Adrenal gland (tissue), 12 donors: Measurements from ENCODE around the gene NDUFS6. TPM values are rescaled to one million over a fixed set of nuclear protein-coding genes. Genes with fewer than 3 reads are reported as not detected.

Experiments used
- DNase-seq, 7 donors: peaks; one replicate each; pipeline ENCODE4 v3.0.0-alpha.2; 2019 to 2020
- H3K27ac ChIP-seq, 5 donors: fragments of 200-600 bp; sonication (generic) in 4 of 5; 1 replicate in 3 of 5; 2 replicates in 2 of 5; pipeline versions ENCODE4 v1.5.1 to v1.8.0; 2016 to 2020; ENCODE audit warnings: mild to moderate bottlenecking in 1 of 5
- H3K27me3 ChIP-seq: fragments of 200-600 bp; 2 replicates; pipeline ENCODE4 v1.8.0; 2021
- H3K36me3 ChIP-seq, 2 donors: fragments of 200-600 bp; replicated peaks in 1 of 2; 1 replicate in 1 of 2; 2 replicates in 1 of 2; pipeline versions ENCODE4 v1.5.1 to v1.8.0; 2018 to 2022
- H3K4me1 ChIP-seq, 2 donors: fragments of 200-600 bp; replicated peaks in 1 of 2; 1 replicate in 1 of 2; 2 replicates in 1 of 2; pipeline versions ENCODE4 v1.5.1 to v1.8.0; 2018 to 2021
- H3K4me3 ChIP-seq, 4 donors: fragments of 200-600 bp; sonication (generic) in 3 of 4; one replicate each; pipeline ENCODE4 v1.5.1; 2016 to 2018
- H3K9me3 ChIP-seq, 3 donors: fragments of 200-600 bp; sonication (generic) in 1 of 3; replicated peaks in 1 of 3; 1 replicate in 2 of 3; 2 replicates in 1 of 3; pipeline versions ENCODE4 v1.5.1 to v1.8.0; 2016 to 2021
- CTCF ChIP-seq, 6 experiments: fragments of 450-650 bp in 4 of 6; fragments of 200-600 bp in 2 of 6; sonication (generic) in 1 of 6; IDR thresholded peaks; 1 replicate in 5 of 6; 2 replicates in 1 of 6; pipeline versions ENCODE4 v1.5.1 to v1.8.0; 2016 to 2021; ENCODE audit warnings: antibody characterized with exemption in 6 of 6, mild to moderate bottlenecking in 2 of 6, moderate library complexity in 1 of 6
- POLR2A ChIP-seq, 2 donors: fragments of 450-650 bp; IDR thresholded peaks; one replicate each; pipeline ENCODE4 v1.6.1; 2017; ENCODE audit warnings: antibody characterized with exemption in 2 of 2, mild to moderate bottlenecking in 2 of 2, moderate library complexity in 1 of 2
- WGBS, 4 donors: extraction: QIAGEN DNeasy Blood & Tissue Kit in 2 of 4; methylation state at CpG; one replicate each; pipeline versions ENCODE4 v1.1.5 to v1.1.7; 2013 to 2017; 5-methylcytosine and 5-hydroxymethylcytosine counted together
- intact Hi-C, 2 donors: fragments of 100-400 bp; cut with DNase I; formaldehyde crosslinking; loops; one replicate each; pipeline versions ENCODE4 v1.14.1 to v1.15.0; 2022 to 2023
- polyA plus RNA-seq, 3 donors: library from polyadenylated mRNA; stranded (reverse); fragments of 200-250 nt in 2 of 3; fragments of 350-450 nt in 1 of 3; fragmentation: Illumina TruSeq in 1 of 3; extraction: RNeasy Lipid Tissue Mini Kit (QIAGEN cat#74804) in 1 of 3; gene quantifications; one replicate each; pipeline ENCODE4 v1.2.3, GENCODE V29; 2013 to 2014
- total RNA-seq, 9 donors: library from RNA; depleted of rRNA in 4 of 9; stranded (reverse); fragments of >200 nt in 4 of 9; fragments of 120-200 nt in 1 of 9; fragmentation: NEBNext Ultra II Directional in 1 of 9; extraction: Animal tissue kit (Norgen Biotek cat#: 25700) in 1 of 9; gene quantifications; one replicate each; pipeline versions ENCODE4 v1.1.0 to v1.2.4, GENCODE V29; 2013 to 2023
- donor health status: healthy with polysubstance abuse.
- donor health status: Bipolar disorder and iron deficiency.
- donor health status: DM: yes; HTN: yes; CAD: no.
- donor health status: DM: no; HTN: no; CAD: no.
- donor health status: DM: no; HTN: no; CAD: no.
- donor health status: DM: yes; HTN: yes; CAD: no.

The NDUFS6 gene
- total and polyA plus RNA-seq, 12 donors: 23.3 to 75.8 (median 37.9) TPM

DNA sequence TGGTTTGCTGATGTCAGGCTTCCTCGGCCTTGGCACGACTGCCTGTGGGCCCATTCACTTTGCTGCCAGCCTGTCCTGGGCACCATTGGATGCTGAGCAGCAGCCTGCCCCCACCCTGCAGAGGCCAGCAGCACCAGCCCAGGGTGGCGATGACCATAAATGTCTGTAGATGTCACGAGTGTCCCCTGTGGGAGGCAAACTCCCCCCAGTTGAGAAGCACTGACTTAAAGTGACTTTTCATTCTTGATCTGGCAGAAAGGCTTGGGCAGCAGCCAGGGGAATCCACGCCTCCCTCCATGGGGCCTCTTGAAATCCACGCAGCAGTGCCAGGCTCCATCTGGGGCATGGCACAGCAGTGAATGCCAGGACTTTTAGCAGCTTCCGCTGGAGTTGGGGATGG is 59.7 kb downstream of the NDUFS6 start:
- intact Hi-C loops: no loop called here
- H3K36me3 ChIP-seq: no peaks in the 10 kb centered on the region
- DNase-seq: no peak
- H3K27ac ChIP-seq: no peak overlapping the region
- H3K9me3 ChIP-seq: no peaks in the 10 kb centered on the region
- H3K4me1 ChIP-seq: no peaks in the 10 kb centered on the region
- 62 to 89% (median 77%) methylated on average over 3 to 7 of the region's 7 CpGs for WGBS, 4 donors
- TF ChIP-seq CTCF (IDR thresholded peaks at IDR 0.05) (no peak), POLR2A (IDR thresholded peaks at IDR 0.05) (no peak)
- H3K27me3 ChIP-seq: peaks cover 14% of the 10 kb centered on the region
- H3K4me3 ChIP-seq: no peak overlapping the region

DNA sequence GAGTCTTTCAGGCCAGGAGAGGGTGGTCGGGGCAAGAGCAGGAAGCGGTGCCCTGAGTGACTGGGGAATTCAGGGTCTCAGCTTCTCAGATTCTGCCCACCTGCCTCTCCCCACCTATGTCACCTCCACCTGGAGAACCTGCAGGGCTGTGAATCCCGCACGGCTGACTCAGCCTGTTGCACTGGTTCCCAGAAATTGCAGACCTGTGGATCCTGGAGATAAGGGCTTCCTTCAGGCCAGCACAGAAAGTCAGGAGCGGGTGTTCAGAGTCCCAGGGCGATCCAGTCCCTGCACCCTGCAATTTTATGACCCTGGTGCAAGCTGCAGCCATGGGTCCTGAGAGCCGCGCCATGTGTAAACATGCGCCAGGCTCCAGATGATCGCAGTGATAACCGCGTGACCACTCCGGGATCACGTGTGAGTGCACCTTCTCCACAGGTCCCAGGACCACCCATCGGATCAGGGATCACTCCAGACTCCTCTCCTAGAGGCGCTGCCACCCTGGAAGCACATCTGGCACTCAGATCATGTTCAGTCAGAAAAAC is 63.8 kb downstream of the NDUFS6 start:
- Histone ChIP-seq H3K9me3 (no peaks in the 10 kb centered on the region), H3K36me3 (no peaks in the 10 kb centered on the region), H3K4me1 (no peaks in the 10 kb centered on the region), H3K27ac (no peak overlapping the region), H3K4me3 (no peak overlapping the region), H3K27me3 (peaks cover 4% of the 10 kb centered on the region)
- TF ChIP-seq POLR2A (IDR thresholded peaks at IDR 0.05) (no peak), CTCF (IDR thresholded peaks at IDR 0.05) (no peak)
- 56 to 89% (median 84%) methylated on average over 4 to 16 of the region's 16 CpGs for WGBS, 4 donors
- DNase-seq: no peak
- intact Hi-C loops: no loop called here

DNA sequence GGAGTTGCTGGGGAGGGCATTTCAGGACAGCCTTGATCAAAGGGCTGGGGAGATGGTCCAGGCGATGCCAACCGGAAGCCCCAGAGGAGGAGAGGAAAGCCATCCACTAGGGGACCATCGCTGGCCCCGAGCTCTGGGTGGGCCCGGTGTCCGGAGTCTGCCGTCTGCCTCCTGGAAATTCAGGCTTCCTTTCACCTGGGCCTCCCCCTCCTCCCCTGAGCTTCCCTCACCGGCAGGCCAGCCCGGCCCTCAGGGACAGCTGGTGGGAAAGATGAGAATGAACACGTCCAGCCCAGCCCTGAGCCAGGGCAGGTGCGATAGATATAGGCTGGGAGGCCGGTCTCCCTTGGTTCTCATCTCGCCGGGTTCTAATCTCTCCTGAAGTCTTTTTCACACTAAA is 64.3 kb downstream of the NDUFS6 start:
- intact Hi-C loops: no loop called here
- no peak overlapping the region for H3K27ac ChIP-seq
- DNase-seq: no peak
- no peaks in the 10 kb centered on the region for H3K36me3 ChIP-seq
- TF ChIP-seq POLR2A (IDR thresholded peaks at IDR 0.05) (no peak), CTCF (IDR thresholded peaks at IDR 0.05) (no peak)
- H3K9me3 ChIP-seq: no peaks in the 10 kb centered on the region
- WGBS, 4 donors: 71 to 79% (median 74%) methylated on average over 13 to 14 of the region's 14 CpGs
- H3K4me3 ChIP-seq: no peak overlapping the region
- H3K27me3 ChIP-seq: peaks cover 4% of the 10 kb centered on the region
- no peaks in the 10 kb centered on the region for H3K4me1 ChIP-seq

Other genes with a start within 250 kb of the NDUFS6 start
- 10 to 100 TPM; 23.3 to 97.4 (median 53.7) TPM for gene MRPL36, start 1.6 kb upstream of the NDUFS6 start, total RNA-seq
- 10 to 100 TPM; 57.4 to 93.0 (median 67.0) TPM for gene MRPL36, start 1.6 kb upstream of the NDUFS6 start, polyA plus RNA-seq
- not detected for gene IRX4, start 81.5 kb downstream of the NDUFS6 start, total RNA-seq
- under 1 TPM in 1 of 3 donors, not detected in 2; 0.03 TPM for gene IRX4, start 81.5 kb downstream of the NDUFS6 start, polyA plus RNA-seq